HL-60 (cell line): ENCODE measurements around the gene MORF4L2.

Source experiments
- CTCF ChIP-seq: IDR thresholded peaks from one replicate; pipeline ENCODE4 v1.5.1; 2011; ENCODE audit warnings: low read length, control low read depth, inconsistent platforms; ENCODE audit not compliant: insufficient read depth
- POLR2AphosphoS5 ChIP-seq: IDR thresholded peaks from 2 replicates; pipeline ENCODE4 v1.6.1; 2012; ENCODE audit warnings: low read depth
- REST ChIP-seq: IDR thresholded peaks from 2 replicates; pipeline ENCODE4 v1.6.1; 2012; ENCODE audit warnings: low read depth; ENCODE audit not compliant: insufficient replicate concordance

- no peak for TF ChIP-seq CTCF
- no peak for TF ChIP-seq POLR2AphosphoS5
- no peak for TF ChIP-seq REST
Measured at GRCh38 chrX:103685396-103685795, 1.1 kb downstream of the MORF4L2 start.
